ENCODE measurements around the gene CDK5R2. TPM values are rescaled to one million over a fixed set of nuclear protein-coding genes. Genes with fewer than 3 reads are reported as not detected.

The CDK5R2 gene
- total and polyA plus RNA-seq, 2 of the 13 experiments (the other 11 are each of a cell fraction or from before 2014, with no cell fraction given), result not detected

DNA sequence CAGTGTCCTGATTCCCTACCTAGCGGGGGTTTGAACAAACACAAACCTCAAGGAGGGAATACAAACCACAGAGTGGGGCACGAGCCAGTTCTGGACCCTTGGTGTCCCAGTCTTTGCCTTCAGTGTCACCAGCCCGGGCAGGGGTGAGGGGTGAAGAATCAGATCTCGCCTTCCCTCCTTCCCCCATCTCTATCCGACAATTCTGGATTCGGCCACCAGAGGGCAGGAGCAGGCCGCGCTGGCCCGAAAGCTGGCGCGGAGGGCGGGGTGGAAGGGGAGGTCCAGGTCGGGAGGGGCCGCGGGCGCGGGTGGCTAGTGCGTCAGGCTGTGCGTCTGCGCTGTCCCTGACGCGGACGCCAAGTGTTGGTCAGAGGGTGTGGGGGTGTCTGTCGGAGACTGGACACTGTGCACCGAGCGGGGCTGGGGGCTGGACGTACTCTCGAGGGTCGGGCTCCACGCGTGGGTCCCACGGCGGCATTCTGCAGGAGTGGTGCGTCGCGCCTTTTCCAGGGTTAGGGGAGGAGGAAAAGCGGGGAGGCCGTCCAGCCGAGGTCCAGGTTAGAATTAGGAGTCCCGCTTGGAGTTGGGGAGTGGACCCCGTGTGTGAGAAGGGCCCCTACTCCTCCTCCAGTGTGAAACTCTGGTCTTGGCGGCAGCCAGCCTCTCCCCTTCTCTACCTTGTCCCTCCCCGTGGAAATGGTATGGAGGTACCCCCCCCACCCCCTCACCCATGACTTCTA, 36.7 kb downstream of the CDK5R2 start (continued):
- TF ChIP-seq ZNF616 (CRISPR knock-in tag; IDR thresholded peaks at IDR 0.05; ENCODE audit: low read depth) (no peak), KLF11 (CRISPR knock-in tag; IDR thresholded peaks at IDR 0.05) (no peak), ZNF337 (CRISPR knock-in tag; IDR thresholded peaks at IDR 0.05; ENCODE audit: borderline replicate concordance, low read depth) (no peak), GLI4 (CRISPR knock-in tag; IDR thresholded peaks at IDR 0.05; ENCODE audit: borderline replicate concordance) (no peak), SAP130 (CRISPR knock-in tag; IDR thresholded peaks at IDR 0.05; ENCODE audit: low read depth) (peak; percentile 46), SOX5 (CRISPR knock-in tag; IDR thresholded peaks at IDR 0.05; ENCODE audit: borderline replicate concordance) (peak; percentile 38; the same call in 1 of the 2 replicates), KLF15 (CRISPR knock-in tag; IDR thresholded peaks at IDR 0.05; ENCODE audit: borderline replicate concordance) (no peak), PHF8 (CRISPR knock-in tag; IDR thresholded peaks at IDR 0.05) (0 out of 2 replicates have a peak, but pooled peaks have one; percentile 22), PCBP1 (IDR thresholded peaks at IDR 0.05; ENCODE audit: borderline replicate concordance, low read depth, low read length) (0 out of 2 replicates have a peak, but pooled peaks have one; percentile 27), MTA1 (CRISPR knock-in tag; IDR thresholded peaks at IDR 0.05; ENCODE audit: borderline replicate concordance) (0 out of 2 replicates have a peak, but pooled peaks have one; percentile 24), SMC3 (IDR thresholded peaks at IDR 0.05; ENCODE audit: low read length) (peak; percentile 56; the same call in 1 of the 2 replicates), ZFP1 (CRISPR knock-in tag; IDR thresholded peaks at IDR 0.05) (no peak), RBFOX2 (IDR thresholded peaks at IDR 0.05; ENCODE audit: low read depth, low read length) (no peak), MED1 (CRISPR knock-in tag; IDR thresholded peaks at IDR 0.05) (peak; percentile 16; the same call in 1 of the 2 replicates), SMAD1 (CRISPR knock-in tag; IDR thresholded peaks at IDR 0.05; ENCODE audit: borderline replicate concordance, low read depth) (no peak; the same call in 1 of the 2 replicates), PAF1 (CRISPR knock-in tag; IDR thresholded peaks at IDR 0.05) (no peak), ZNF329 (CRISPR knock-in tag; IDR thresholded peaks at IDR 0.05; ENCODE audit: low read depth) (no peak), SALL1 (CRISPR knock-in tag; IDR thresholded peaks at IDR 0.05) (peak; percentile 61; the same call in 1 of the 2 replicates), ADNP (CRISPR knock-in tag; IDR thresholded peaks at IDR 0.05) (no peak), ZMYM4 (CRISPR knock-in tag; IDR thresholded peaks at IDR 0.05) (peak; percentile 41; the same call in 1 of the 2 replicates), FIP1L1 (IDR thresholded peaks at IDR 0.05; ENCODE audit: borderline replicate concordance, insufficient read depth, low read depth, low read length) (no peak), ZBTB7A (CRISPR knock-in tag; IDR thresholded peaks at IDR 0.05) (peak; percentile 69; the same call in 1 of the 2 replicates), NFIB (CRISPR knock-in tag; IDR thresholded peaks at IDR 0.05; ENCODE audit: borderline replicate concordance) (no peak), TARDBP (CRISPR knock-in tag; IDR thresholded peaks at IDR 0.05) (peak; percentile 68; the same call in 1 of the 2 replicates), ZFP90 (CRISPR knock-in tag; IDR thresholded peaks at IDR 0.05; ENCODE audit: borderline replicate concordance) (no peak), SP2 (CRISPR knock-in tag; IDR thresholded peaks at IDR 0.05) (no peak)
- TF ChIP-seq, protein P1, sequence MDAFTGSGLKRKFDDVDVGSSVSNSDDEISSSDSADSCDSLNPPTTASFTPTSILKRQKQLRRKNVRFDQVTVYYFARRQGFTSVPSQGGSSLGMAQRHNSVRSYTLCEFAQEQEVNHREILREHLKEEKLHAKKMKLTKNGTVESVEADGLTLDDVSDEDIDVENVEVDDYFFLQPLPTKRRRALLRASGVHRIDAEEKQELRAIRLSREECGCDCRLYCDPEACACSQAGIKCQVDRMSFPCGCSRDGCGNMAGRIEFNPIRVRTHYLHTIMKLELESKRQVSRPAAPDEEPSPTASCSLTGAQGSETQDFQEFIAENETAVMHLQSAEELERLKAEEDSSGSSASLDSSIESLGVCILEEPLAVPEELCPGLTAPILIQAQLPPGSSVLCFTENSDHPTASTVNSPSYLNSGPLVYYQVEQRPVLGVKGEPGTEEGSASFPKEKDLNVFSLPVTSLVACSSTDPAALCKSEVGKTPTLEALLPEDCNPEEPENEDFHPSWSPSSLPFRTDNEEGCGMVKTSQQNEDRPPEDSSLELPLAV (CRISPR knock-in tag; conservative IDR thresholded peaks at IDR 0.05; ENCODE audit: low read depth), result no peak
- TF ChIP-seq, protein P2, sequence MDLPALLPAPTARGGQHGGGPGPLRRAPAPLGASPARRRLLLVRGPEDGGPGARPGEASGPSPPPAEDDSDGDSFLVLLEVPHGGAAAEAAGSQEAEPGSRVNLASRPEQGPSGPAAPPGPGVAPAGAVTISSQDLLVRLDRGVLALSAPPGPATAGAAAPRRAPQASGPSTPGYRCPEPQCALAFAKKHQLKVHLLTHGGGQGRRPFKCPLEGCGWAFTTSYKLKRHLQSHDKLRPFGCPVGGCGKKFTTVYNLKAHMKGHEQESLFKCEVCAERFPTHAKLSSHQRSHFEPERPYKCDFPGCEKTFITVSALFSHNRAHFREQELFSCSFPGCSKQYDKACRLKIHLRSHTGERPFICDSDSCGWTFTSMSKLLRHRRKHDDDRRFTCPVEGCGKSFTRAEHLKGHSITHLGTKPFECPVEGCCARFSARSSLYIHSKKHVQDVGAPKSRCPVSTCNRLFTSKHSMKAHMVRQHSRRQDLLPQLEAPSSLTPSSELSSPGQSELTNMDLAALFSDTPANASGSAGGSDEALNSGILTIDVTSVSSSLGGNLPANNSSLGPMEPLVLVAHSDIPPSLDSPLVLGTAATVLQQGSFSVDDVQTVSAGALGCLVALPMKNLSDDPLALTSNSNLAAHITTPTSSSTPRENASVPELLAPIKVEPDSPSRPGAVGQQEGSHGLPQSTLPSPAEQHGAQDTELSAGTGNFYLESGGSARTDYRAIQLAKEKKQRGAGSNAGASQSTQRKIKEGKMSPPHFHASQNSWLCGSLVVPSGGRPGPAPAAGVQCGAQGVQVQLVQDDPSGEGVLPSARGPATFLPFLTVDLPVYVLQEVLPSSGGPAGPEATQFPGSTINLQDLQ (CRISPR knock-in tag; IDR thresholded peaks at IDR 0.05), result no peak
